Activated CD4-positive, alpha-beta T cell treated with anti-CD3 and anti-CD28 coated beads, Interleukin-2, amount 10 ng/mL, durations not matched to agents 7 days and 5 days (primary cell): ENCODE measurements around the gene HEBP2. TPM values are rescaled to one million over a fixed set of nuclear protein-coding genes. Genes with fewer than 3 reads are reported as not detected.
"Not testable (repeated sequence)": the region's sequence is repeated elsewhere in the genome, so short reads cannot be mapped to it uniquely, and the experiment has no call there.

Experiments
- CTCF ChIA-PET: fragments of 350-600 bp; sonication (Branson Sonifier 250); formaldehyde crosslinking; loops from one replicate; lab custom pipeline; 2021; ENCODE audit warnings: antibody characterized with exemption; lab: Charles Lee
- POLR2A ChIA-PET: fragments of 350-600 bp; sonication (Branson Sonifier 250); formaldehyde crosslinking; loops from one replicate; lab custom pipeline; 2021; ENCODE audit warnings: antibody characterized with exemption; lab: Charles Lee
- DNase-seq: peaks from one replicate; pipeline ENCODE4 v3.0.0-alpha.2; 2020
- H3K27ac Mint-ChIP-seq: one replicate; pipeline ENCODE4 v1.8.0; 2021; ENCODE audit warnings: mild to moderate bottlenecking, moderate library complexity, mixed read lengths
- H3K27me3 Mint-ChIP-seq: one replicate; pipeline ENCODE4 v1.8.0; 2021; ENCODE audit warnings: mixed read lengths
- H3K36me3 Mint-ChIP-seq: one replicate; pipeline ENCODE4 v1.8.0; 2021; ENCODE audit warnings: low read depth, mixed read lengths
- H3K4me1 Mint-ChIP-seq: one replicate; pipeline ENCODE4 v1.8.0; 2021; ENCODE audit warnings: mixed read lengths
- H3K4me3 Mint-ChIP-seq: one replicate; pipeline ENCODE4 v1.8.0; 2021; ENCODE audit warnings: mild to moderate bottlenecking, moderate library complexity, mixed read lengths
- H3K9me3 Mint-ChIP-seq: one replicate; pipeline ENCODE4 v1.8.0; 2021; ENCODE audit warnings: mixed read lengths
- total RNA-seq, 2 experiments: library from RNA; stranded (reverse); gene quantifications; one replicate each; pipeline ENCODE4 v1.2.3, GENCODE V29; 2021

HEBP2 gene, protein sequence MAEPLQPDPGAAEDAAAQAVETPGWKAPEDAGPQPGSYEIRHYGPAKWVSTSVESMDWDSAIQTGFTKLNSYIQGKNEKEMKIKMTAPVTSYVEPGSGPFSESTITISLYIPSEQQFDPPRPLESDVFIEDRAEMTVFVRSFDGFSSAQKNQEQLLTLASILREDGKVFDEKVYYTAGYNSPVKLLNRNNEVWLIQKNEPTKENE
- 10 to 100 TPM in 1 of 2 experiments, 1 to 10 TPM in 1; 9.2 to 11.7 TPM for total RNA-seq

DNA sequence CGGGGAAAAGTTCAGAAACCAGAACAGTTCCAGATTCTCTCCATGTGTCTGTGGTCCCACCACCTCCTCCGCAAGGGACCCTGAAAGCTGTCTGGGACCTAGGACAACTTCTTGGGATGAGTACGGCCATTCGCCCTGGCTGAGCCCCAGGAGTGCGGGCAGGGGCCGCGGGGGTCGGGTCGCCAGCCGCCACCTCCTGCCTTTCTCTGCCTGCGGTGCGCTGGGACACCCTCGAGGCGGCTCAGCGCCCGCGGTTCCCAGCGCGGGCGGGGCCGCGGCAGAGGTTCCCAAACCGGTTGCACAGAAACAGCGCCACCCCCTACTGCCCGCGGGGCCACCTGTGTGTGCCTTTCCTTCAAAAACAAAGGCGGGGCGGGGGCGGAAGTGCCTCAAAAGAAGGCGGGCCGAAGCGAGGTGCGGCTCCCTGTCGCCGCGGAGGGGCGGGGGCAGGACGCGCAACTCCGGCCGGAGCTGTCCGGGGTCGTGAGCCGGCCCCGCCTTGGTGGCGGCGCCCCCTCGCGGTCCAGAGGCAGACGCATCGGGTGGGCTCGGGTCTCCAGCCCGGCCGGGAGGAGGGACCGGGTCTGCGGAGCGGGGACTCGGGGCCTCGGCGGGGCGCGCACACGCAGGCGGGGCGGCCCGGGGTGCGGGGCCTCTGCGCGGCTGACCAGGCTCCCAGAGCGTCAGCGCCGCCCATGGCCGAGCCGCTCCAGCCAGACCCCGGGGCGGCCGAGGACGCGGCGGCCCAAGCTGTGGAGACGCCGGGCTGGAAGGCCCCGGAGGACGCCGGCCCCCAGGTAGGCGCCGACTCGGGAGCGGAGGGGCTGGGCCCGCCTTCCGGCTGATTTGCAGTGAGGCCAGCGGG, at the start of gene HEBP2:
TSS of gene HEBP2 (plus strand) at position 423 of the 865 bp plus-strand sequence. CDS start at position 696, 273 bp downstream.
- H3K4me3 Mint-ChIP-seq: peak within 1 kb of the TSS; percentile 74
- H3K27me3 Mint-ChIP-seq: peaks cover 9% of the 10 kb centered on the region
- peak within 1 kb of the TSS; percentile 75 for H3K27ac Mint-ChIP-seq
- ChIA-PET POLR2A (no interaction called here), CTCF (interaction anchor here (0.9 to 1.1 kb wide), 2 partner anchors 13 to 40 kb away, joined by 3 read pairs; no protein-coding TSS in a partner anchor)
- peaks cover 11% of the 10 kb centered on the region for H3K36me3 Mint-ChIP-seq
- peak; percentile 91 for DNase-seq
- no peaks in the 10 kb centered on the region for H3K9me3 Mint-ChIP-seq
- H3K4me1 Mint-ChIP-seq: peaks cover 21% of the 10 kb centered on the region

DNA sequence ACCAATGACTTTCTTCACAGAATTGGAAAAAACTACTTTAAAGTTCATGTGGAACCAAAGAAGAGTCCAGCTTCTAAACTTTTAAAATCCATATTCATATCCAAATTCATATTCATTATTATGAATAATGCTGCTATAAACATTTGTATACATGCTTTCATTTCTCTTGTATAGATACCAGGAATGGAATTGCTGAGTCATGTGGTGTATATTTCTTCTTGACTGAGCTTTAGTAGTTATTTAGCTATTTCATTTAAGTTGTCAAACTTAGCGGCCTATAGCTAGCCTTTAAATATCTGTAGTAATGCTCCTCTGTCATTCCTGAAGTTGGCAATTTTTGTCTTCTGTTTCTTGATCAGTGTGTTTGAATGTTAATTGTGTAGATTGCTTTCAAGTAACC, 46.1 kb upstream of the HEBP2 start:
- H3K27me3 Mint-ChIP-seq: peaks cover 11% of the 10 kb centered on the region
- no peak overlapping the region for H3K27ac Mint-ChIP-seq
- no peak for DNase-seq
- no peaks in the 10 kb centered on the region for H3K4me1 Mint-ChIP-seq
- no peak overlapping the region for H3K4me3 Mint-ChIP-seq
- CTCF ChIA-PET: no interaction called here
- no peaks in the 10 kb centered on the region for H3K9me3 Mint-ChIP-seq
- POLR2A ChIA-PET: no interaction called here
- H3K36me3 Mint-ChIP-seq: no peaks in the 10 kb centered on the region

DNA sequence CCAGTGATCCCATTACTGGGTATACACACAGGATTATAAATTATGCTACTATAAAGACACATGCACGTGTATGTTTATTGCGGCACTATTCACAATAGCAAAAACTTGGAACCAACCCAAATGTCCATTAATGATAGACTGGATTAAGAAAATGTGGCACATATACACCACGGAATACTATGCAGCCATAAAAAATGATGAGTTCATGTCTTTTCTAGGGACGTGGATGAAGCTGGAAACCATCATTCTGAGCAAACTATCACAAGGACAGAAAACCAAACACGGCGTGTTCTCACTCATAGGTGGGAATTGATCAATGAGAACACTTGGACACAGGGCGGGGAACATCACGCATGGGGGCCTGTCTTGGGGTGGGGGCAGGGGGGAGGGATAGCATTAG, 35.3 kb upstream of the HEBP2 start:
- H3K27ac Mint-ChIP-seq, H3K4me3 Mint-ChIP-seq, H3K4me1 Mint-ChIP-seq, H3K36me3 Mint-ChIP-seq, H3K9me3 Mint-ChIP-seq, CTCF ChIA-PET, POLR2A ChIA-PET, DNase-seq: not testable (repeated sequence)
- H3K27me3 Mint-ChIP-seq: peaks cover 27% of the 10 kb centered on the region

DNA sequence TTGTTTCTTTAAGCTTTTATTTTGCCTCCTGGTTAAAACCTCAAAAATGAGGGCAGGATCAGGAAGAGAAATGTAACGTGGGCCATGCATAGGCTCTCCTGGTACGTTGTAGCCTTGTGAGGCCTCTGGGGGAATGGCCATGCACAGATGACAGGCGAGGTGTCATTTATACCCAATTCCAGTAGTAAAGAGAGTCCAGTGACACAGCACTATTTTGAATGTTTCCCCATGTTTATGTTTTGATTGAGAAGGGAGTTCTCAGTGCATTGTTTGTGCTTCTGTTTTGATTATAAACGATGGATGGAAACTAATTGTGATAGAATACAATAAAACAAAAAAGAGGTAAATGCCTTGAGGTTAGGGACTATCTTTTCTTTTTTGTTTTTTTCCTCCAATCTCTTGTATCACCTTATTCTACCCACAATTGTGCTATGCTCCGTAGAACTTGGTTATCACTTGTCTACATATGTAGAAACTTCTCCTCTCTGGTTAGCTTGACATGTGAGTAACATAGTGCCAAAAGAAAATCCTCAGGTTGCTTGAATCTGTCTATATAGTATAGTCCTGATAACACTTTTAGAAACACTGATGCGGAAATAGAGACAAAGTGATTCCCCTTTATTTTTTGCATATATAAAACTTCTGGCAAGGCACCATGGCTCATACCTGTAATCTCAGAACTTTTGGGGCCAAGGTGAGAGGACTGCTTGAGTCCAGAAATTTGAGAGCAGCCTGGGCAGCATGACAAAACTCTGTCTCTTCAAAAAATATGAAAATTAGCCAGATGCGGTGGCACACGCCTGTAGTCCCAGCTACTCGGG, 33.2 kb upstream of the HEBP2 start:
- no peak for DNase-seq
- POLR2A ChIA-PET: no interaction called here
- Mint-ChIP-seq H3K9me3 (no peaks in the 10 kb centered on the region), H3K27me3 (peaks cover 20% of the 10 kb centered on the region), H3K27ac (no peak overlapping the region), H3K36me3 (no peaks in the 10 kb centered on the region), H3K4me3 (no peak overlapping the region), H3K4me1 (no peaks in the 10 kb centered on the region)
- CTCF ChIA-PET: no interaction called here

DNA sequence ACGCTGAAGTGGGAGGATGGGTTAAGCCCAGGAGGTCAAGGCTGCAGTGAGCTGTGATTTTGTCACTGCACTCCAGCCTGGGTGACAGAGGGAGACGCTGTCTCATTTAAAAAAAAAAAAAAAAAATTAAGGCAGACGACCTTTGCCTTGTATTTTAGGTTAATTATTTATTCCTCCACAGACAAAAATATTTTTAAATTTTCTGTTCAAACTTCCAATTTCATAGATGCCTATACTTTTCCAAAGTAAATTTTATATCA, 32.6 kb upstream of the HEBP2 start:
- Mint-ChIP-seq H3K27ac (no peak overlapping the region), H3K27me3 (peaks cover 19% of the 10 kb centered on the region), H3K4me1 (no peaks in the 10 kb centered on the region), H3K9me3 (no peaks in the 10 kb centered on the region), H3K36me3 (no peaks in the 10 kb centered on the region), H3K4me3 (no peak overlapping the region)
- no peak for DNase-seq
- CTCF ChIA-PET: no interaction called here
- POLR2A ChIA-PET: no interaction called here

DNA sequence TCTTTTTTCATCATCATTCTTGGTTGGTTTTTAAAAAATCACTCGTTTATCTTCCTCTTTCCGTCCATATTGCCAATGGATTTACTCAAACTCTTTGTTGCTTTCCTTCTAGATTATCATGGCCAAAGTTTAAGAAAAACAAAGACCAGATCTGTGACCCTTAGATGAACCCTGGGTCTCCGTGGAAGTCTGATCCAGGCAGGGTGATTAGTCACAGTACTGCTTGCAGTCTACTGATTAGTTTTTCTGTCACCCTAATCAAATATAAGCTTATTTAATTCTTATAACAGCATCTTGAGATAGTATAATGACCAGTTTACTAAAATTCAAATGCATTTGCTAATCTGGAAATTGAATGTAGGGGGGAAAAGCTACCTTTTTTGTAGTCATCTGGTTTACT, 32.3 kb upstream of the HEBP2 start:
- Mint-ChIP-seq H3K4me1 (no peaks in the 10 kb centered on the region), H3K27me3 (peaks cover 19% of the 10 kb centered on the region), H3K27ac (no peak overlapping the region), H3K36me3 (no peaks in the 10 kb centered on the region), H3K4me3 (no peak overlapping the region), H3K9me3 (no peaks in the 10 kb centered on the region)
- no peak for DNase-seq
- CTCF ChIA-PET: no interaction called here
- POLR2A ChIA-PET: no interaction called here

DNA sequence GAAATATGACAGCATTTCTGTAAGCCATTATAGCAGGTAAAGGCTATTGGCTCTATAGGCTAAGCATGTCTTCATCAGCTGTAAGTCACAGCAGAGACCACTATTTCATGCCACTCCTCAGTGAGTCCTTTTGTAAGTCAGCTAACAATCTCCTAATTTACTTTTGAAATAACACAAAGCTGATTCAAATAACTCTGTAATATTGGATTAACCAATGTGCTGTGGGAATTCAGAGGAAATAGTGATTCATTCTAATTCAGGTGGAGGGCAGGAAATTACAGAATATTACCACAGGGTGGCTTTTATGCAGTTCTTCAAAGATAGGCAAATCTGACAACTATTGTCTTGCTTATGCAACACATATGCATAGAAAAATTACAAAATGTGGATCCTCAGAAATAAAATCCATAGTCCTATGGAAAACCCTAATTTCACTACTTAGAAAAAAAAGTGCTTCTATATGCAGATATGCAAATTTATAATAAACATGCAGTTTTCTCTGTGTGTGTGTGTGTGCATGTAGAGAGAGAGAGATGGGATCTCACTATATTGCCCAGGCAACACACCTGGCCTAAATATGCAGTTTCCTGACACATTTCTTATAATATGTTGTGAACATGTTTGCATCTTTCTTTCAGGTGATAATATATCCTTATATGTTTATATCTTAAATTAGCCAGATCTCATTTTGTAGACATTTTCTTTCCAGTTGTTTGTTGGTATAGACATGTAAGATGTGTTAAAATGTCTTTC, 31.1 kb upstream of the HEBP2 start:
- ChIA-PET CTCF (no interaction called here), POLR2A (no interaction called here)
- Mint-ChIP-seq H3K4me3 (no peak overlapping the region), H3K4me1 (no peaks in the 10 kb centered on the region), H3K9me3 (no peaks in the 10 kb centered on the region), H3K27ac (no peak overlapping the region), H3K27me3 (peaks cover 18% of the 10 kb centered on the region), H3K36me3 (no peaks in the 10 kb centered on the region)
- DNase-seq: no peak

DNA sequence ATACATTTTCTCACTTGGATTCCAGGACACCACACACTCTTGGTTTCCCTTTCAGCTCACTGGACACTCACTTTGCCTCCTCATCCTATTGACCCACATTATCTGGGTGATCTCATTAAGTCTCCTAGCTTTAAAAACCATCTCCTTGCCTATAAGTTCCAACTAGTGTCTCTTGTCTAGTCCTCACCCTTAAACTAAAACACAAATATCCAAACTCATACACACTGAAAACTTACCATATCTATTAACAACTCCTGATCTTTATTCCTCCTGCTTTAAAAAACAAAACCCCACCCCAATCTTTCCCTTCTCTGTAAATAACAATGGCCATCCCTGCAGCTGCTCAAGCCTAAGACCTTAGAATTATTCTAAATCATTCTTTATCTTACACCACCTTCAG, 29.8 kb upstream of the HEBP2 start:
- H3K27ac Mint-ChIP-seq: no peak overlapping the region
- H3K9me3 Mint-ChIP-seq: no peaks in the 10 kb centered on the region
- H3K27me3 Mint-ChIP-seq: peaks cover 18% of the 10 kb centered on the region
- no peaks in the 10 kb centered on the region for H3K36me3 Mint-ChIP-seq
- H3K4me3 Mint-ChIP-seq: no peak overlapping the region
- POLR2A ChIA-PET: no interaction called here
- DNase-seq: no peak
- no peaks in the 10 kb centered on the region for H3K4me1 Mint-ChIP-seq
- CTCF ChIA-PET: interaction anchor here (0.5 kb wide), 1 partner anchor 14 kb away, joined by 3 read pairs; no protein-coding TSS in a partner anchor

DNA sequence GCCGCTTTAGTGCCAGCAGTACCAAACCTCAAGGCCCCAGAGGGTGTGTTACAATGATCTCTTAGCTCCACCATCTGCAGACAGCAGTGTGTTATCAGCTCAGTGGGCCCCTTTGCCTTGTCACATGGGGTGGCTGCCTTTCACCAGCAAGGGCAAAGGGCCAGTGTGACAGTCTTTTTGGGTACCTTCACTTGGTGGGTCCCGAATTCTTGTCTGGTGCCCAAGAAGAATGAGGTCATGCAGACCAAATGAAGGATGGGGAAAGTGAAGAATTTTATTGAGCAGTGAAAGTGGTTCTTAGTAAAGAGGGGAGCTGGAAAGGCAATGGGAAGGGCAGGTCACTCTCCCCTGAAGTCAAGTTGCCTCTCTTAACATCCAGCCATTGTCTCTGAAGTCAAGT, 29.2 kb upstream of the HEBP2 start:
- Mint-ChIP-seq H3K27ac (no peak overlapping the region), H3K4me1 (no peaks in the 10 kb centered on the region)
- CTCF ChIA-PET: no interaction called here

DNA sequence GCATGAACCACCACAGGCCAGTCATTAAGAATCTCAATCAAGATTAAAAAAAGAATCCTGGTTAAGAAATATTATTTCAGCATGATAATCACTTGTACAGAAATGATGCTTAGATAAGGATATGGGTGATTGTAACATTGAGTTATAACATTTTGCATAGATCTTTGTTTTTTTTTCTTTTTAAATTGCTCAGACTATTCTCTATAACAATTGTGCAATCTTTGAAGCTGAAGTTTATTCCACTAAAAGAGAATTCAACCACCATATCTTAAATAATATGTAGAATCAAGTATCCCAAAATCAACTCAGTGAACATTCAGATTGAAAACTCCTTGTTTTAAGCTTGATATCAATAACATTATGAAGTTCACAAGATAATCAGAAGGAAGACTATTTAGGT, 27.0 kb upstream of the HEBP2 start:
- no peak for DNase-seq
- Mint-ChIP-seq H3K36me3 (no peaks in the 10 kb centered on the region), H3K4me1 (no peaks in the 10 kb centered on the region), H3K4me3 (no peak overlapping the region), H3K27ac (no peak overlapping the region), H3K27me3 (peaks cover 8% of the 10 kb centered on the region), H3K9me3 (no peaks in the 10 kb centered on the region)
- POLR2A ChIA-PET: no interaction called here
- CTCF ChIA-PET: no interaction called here

More for the DNA sequence above, 29.2 kb upstream of the HEBP2 start:
- Mint-ChIP-seq H3K9me3 (no peaks in the 10 kb centered on the region), H3K36me3 (no peaks in the 10 kb centered on the region), H3K4me3 (no peak overlapping the region), H3K27me3 (peaks cover 17% of the 10 kb centered on the region)
- DNase-seq: no peak
- POLR2A ChIA-PET: no interaction called here

DNA sequence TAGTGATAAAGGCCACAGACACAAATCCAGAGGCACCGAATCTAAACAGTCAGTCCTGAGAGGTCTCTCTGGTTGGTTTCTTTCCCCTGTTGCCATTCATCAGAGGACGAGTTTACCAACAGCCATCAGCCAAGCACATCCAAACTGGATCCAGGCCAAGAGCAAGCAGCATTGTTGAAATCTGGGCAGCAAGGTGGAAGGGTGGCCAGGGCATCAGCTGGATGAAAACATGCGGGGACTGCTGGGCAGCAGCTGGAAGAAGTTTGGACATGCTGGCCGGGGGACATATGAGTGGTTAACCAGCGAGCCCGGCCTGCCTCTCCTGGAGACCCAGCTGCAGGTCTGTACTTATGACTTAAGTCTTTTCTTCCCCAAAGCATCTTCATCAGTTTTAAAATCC, 26.2 kb upstream of the HEBP2 start, which contains the start of gene SMIM28:
TSS of gene SMIM28 (plus strand) at position 62 of the 400 bp plus-strand sequence. CDS start at position 230, 168 bp downstream.
- Mint-ChIP-seq H3K4me1 (no peaks in the 10 kb centered on the region), H3K9me3 (no peaks in the 10 kb centered on the region), H3K36me3 (no peaks in the 10 kb centered on the region), H3K27ac (no peak within 1 kb of the TSS), H3K27me3 (peaks cover 7% of the 10 kb centered on the region), H3K4me3 (no peak within 1 kb of the TSS)
- ChIA-PET POLR2A (no interaction called here), CTCF (no interaction called here)
- no peak for DNase-seq

DNA sequence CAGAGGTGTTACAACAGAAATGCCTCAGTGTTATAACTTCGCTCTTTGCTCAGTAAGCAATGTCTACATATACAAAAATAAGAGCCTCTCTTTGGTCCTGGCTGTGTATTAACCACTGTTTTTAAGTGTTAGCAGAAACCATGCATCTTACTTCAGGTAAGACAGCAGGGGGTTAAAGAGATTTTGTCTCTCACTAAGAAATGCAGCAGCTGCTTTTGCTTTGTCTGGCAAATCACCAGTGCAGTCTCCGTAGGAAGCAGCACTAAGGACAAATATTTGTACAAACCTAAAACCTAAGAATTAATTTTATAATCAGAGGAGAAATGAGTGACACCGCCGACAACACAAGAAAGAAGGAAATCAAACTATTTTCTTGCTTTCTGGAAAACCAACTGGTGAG, 25.6 kb upstream of the HEBP2 start:
- no peak for DNase-seq
- ChIA-PET POLR2A (no interaction called here), CTCF (no interaction called here)
- H3K27ac Mint-ChIP-seq: no peak overlapping the region
- no peak overlapping the region for H3K4me3 Mint-ChIP-seq
- no peaks in the 10 kb centered on the region for H3K36me3 Mint-ChIP-seq
- no peaks in the 10 kb centered on the region for H3K9me3 Mint-ChIP-seq
- H3K27me3 Mint-ChIP-seq: peaks cover 8% of the 10 kb centered on the region
- H3K4me1 Mint-ChIP-seq: no peaks in the 10 kb centered on the region
